ENCODE measurements around the gene NAP1L1.

DNA sequence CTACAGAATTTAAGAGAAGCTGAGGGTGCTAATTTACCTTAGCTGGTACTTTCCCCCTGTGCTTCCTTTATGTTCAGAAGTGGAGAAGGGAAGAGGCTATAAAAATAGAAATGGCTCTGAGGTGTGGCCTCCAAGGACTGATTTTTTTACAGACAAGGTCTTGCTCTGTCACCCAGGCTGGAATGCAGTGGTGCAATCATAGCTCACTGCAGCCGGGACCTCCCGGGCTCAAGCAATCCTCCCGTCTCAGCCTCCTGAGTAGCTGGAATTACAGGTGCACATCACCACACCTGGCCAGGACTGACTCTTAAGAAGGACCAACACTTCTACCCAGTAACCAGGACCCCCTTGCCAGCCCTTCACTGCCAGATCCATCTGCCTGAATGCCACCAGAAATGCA is 23.9 kb upstream of the NAP1L1 start:
- TF ChIP-seq, protein P1, sequence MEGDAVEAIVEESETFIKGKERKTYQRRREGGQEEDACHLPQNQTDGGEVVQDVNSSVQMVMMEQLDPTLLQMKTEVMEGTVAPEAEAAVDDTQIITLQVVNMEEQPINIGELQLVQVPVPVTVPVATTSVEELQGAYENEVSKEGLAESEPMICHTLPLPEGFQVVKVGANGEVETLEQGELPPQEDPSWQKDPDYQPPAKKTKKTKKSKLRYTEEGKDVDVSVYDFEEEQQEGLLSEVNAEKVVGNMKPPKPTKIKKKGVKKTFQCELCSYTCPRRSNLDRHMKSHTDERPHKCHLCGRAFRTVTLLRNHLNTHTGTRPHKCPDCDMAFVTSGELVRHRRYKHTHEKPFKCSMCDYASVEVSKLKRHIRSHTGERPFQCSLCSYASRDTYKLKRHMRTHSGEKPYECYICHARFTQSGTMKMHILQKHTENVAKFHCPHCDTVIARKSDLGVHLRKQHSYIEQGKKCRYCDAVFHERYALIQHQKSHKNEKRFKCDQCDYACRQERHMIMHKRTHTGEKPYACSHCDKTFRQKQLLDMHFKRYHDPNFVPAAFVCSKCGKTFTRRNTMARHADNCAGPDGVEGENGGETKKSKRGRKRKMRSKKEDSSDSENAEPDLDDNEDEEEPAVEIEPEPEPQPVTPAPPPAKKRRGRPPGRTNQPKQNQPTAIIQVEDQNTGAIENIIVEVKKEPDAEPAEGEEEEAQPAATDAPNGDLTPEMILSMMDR (IDR thresholded peaks at IDR 0.05; ENCODE audit: borderline replicate concordance, extremely low read depth, low read length, poor library complexity, severe bottlenecking) = no peak
- TF ChIP-seq EZH2 (IDR thresholded peaks at IDR 0.05; ENCODE audit: borderline replicate concordance, low read depth, low read length, severe bottlenecking) = no peak
